HEK293T (cell line): Measurements from ENCODE around the gene BNIP3.

ENCODE experiments used
- CTCF ChIA-PET: fragments of 350-600 bp; formaldehyde crosslinking; extraction: SDS; loops from one replicate; lab custom pipeline; 2021; ENCODE audit warnings: antibody characterized with exemption, inconsistent platforms; lab: Yijun Ruan, JAX
- POLR2A ChIA-PET: fragments of 350-600 bp; formaldehyde crosslinking; extraction: SDS; loops from one replicate; lab custom pipeline; 2020; ENCODE audit warnings: antibody characterized with exemption, inconsistent platforms; lab: Yijun Ruan, JAX
- DNase-seq: peaks from one replicate; pipeline ENCODE4 v3.0.0; 2012; ENCODE audit warnings: mixed read lengths; ENCODE audit errors: extremely low spot score
- ARNT ChIP-seq: fragments of 450-650 bp; IDR thresholded peaks from 2 replicates; pipeline ENCODE4 v1.6.1; 2017; ENCODE audit warnings: mild to moderate bottlenecking
- BHLHE40 ChIP-seq: fragments of 450-650 bp; IDR thresholded peaks from 2 replicates; pipeline ENCODE4 v1.6.1; 2016; ENCODE audit warnings: mild to moderate bottlenecking, moderate library complexity, borderline replicate concordance
- CTBP1 ChIP-seq: fragments of 450-650 bp; IDR thresholded peaks from 2 replicates; pipeline ENCODE4 v1.6.1; 2016; ENCODE audit warnings: borderline replicate concordance
- ELF4 ChIP-seq: fragments of 450-650 bp; IDR thresholded peaks from 2 replicates; pipeline ENCODE4 v1.6.1; 2017; ENCODE audit warnings: antibody characterized with exemption
- FOXA1 ChIP-seq: fragments of 450-650 bp; IDR thresholded peaks from 2 replicates; pipeline ENCODE4 v1.6.1; 2016; ENCODE audit warnings: mild to moderate bottlenecking
- FOXK2 ChIP-seq: fragments of 450-650 bp; IDR thresholded peaks from 2 replicates; pipeline ENCODE4 v1.6.1; 2016; ENCODE audit warnings: mild to moderate bottlenecking
- FOXM1 ChIP-seq: fragments of 450-650 bp; IDR thresholded peaks from 2 replicates; pipeline ENCODE4 v1.6.1; 2017; ENCODE audit warnings: mild to moderate bottlenecking, borderline replicate concordance
- HDGF ChIP-seq: fragments of 450-650 bp; IDR thresholded peaks from 2 replicates; pipeline ENCODE4 v1.6.1; 2017; ENCODE audit warnings: antibody characterized with exemption, borderline replicate concordance
- L3MBTL2 ChIP-seq: fragments of 450-650 bp; conservative IDR thresholded peaks from 2 replicates; pipeline ENCODE4 v1.6.1; 2016; ENCODE audit warnings: mild to moderate bottlenecking
- LEF1 ChIP-seq: fragments of 450-650 bp; IDR thresholded peaks from 2 replicates; pipeline ENCODE4 v1.6.1; 2017; ENCODE audit warnings: mild to moderate bottlenecking, borderline replicate concordance
- NFRKB ChIP-seq: fragments of 450-650 bp; IDR thresholded peaks from 2 replicates; pipeline ENCODE4 v1.6.1; 2016; ENCODE audit warnings: mild to moderate bottlenecking, moderate library complexity
- PKNOX1 ChIP-seq: fragments of 450-650 bp; IDR thresholded peaks from 2 replicates; pipeline ENCODE4 v1.6.1; 2016
- SP1 ChIP-seq: fragments of 450-650 bp; IDR thresholded peaks from 2 replicates; pipeline ENCODE4 v1.6.1; 2017
- SUZ12 ChIP-seq: fragments of 450-650 bp; IDR thresholded peaks from 2 replicates; pipeline ENCODE4 v1.6.1; 2016; ENCODE audit warnings: mild to moderate bottlenecking
- TARDBP ChIP-seq: fragments of 450-650 bp; IDR thresholded peaks from 2 replicates; pipeline ENCODE4 v1.6.1; 2016
- ZNF384 ChIP-seq: fragments of 450-650 bp; IDR thresholded peaks from 2 replicates; pipeline ENCODE4 v1.6.1; 2016

BNIP3 gene

GRCh38 chr10:131998845-131999681 is 17.3 kb upstream of the BNIP3 start:
- TF ChIP-seq PKNOX1 = no peak
- no peak for TF ChIP-seq FOXA1
- TF ChIP-seq L3MBTL2 = no peak
- TF ChIP-seq NFRKB = no peak
- TF ChIP-seq SUZ12 = no peak
- no peak for TF ChIP-seq FOXK2
- no peak for TF ChIP-seq TARDBP
- TF ChIP-seq FOXM1 = no peak
- no peak for TF ChIP-seq HDGF
- no peak for TF ChIP-seq ARNT
- TF ChIP-seq ZNF384 = no peak
- no peak for TF ChIP-seq BHLHE40
- no peak for TF ChIP-seq ELF4
- TF ChIP-seq SP1 = no peak
- TF ChIP-seq CTBP1 = no peak
- no peak for TF ChIP-seq LEF1
- ChIA-PET POLR2A (no interaction called here), CTCF (interaction anchor here (0.6 to 3.0 kb wide), 2 partner anchors 16 to 24 kb away, joined by 3 to 13 read pairs; no protein-coding TSS in a partner anchor)
- DNase-seq = no peak

GRCh38 chr10:131998050-131998844 is 16.5 kb upstream of the BNIP3 start:
- POLR2A ChIA-PET = interaction anchor here (1.0 to 1.2 kb wide), 2 partner anchors 16 to 55 kb away, joined by 3 read pairs; no protein-coding TSS in a partner anchor
- no peak for DNase-seq
- CTCF ChIA-PET = interaction anchor here (1.0 to 3.0 kb wide), 3 partner anchors 11 to 113 kb away, joined by 4 to 13 read pairs (median 4); no protein-coding TSS in a partner anchor
- TF ChIP-seq CTBP1 (no peak), HDGF (no peak), FOXM1 (no peak), FOXA1 (no peak), SP1 (no peak), BHLHE40 (no peak), SUZ12 (no peak), TARDBP (no peak), ZNF384 (no peak), PKNOX1 (no peak), NFRKB (no peak), L3MBTL2 (no peak), ARNT (no peak), FOXK2 (no peak), LEF1 (no peak), ELF4 (no peak)

- ChIA-PET CTCF (interaction anchor here (0.8 to 3.0 kb wide), 4 partner anchors 12 to 138 kb away, joined by 3 to 13 read pairs (median 4); no protein-coding TSS in a partner anchor), POLR2A (interaction anchor here (1.0 to 1.2 kb wide), 2 partner anchors 15 to 54 kb away, joined by 3 read pairs; no protein-coding TSS in a partner anchor)
- no peak for DNase-seq
- no peak for TF ChIP-seq BHLHE40
- no peak for TF ChIP-seq FOXA1
- TF ChIP-seq NFRKB = no peak
- no peak for TF ChIP-seq CTBP1
- TF ChIP-seq FOXK2 = no peak
- no peak for TF ChIP-seq SUZ12
- TF ChIP-seq L3MBTL2 = no peak
- TF ChIP-seq PKNOX1 = no peak
- TF ChIP-seq FOXM1 = no peak
- no peak for TF ChIP-seq HDGF
- TF ChIP-seq ZNF384 = no peak
- TF ChIP-seq ARNT = no peak
- TF ChIP-seq TARDBP = no peak
- no peak for TF ChIP-seq SP1
- TF ChIP-seq ELF4 = no peak
- TF ChIP-seq LEF1 = no peak
Observed at GRCh38 chr10:131997366-131998049, 15.8 kb upstream of the BNIP3 start.

GRCh38 chr10:131996466-131997365 is 15.0 kb upstream of the BNIP3 start:
- DNase-seq = no peak
- ChIA-PET CTCF (interaction anchor here (0.8 to 3.0 kb wide), 3 partner anchors 12 to 138 kb away, joined by 3 to 13 read pairs (median 4); no protein-coding TSS in a partner anchor), POLR2A (no interaction called here)
- TF ChIP-seq ZNF384 (no peak), SP1 (no peak), ARNT (no peak), LEF1 (no peak), TARDBP (no peak), BHLHE40 (no peak)
